HEK293T (cell line): ENCODE results near the gene MAFF.

ENCODE experiments used
- ARNT ChIP-seq: fragments of 450-650 bp; IDR thresholded peaks from 2 replicates; pipeline ENCODE4 v1.6.1; 2017; ENCODE audit warnings: mild to moderate bottlenecking
- BHLHE40 ChIP-seq: fragments of 450-650 bp; IDR thresholded peaks from 2 replicates; pipeline ENCODE4 v1.6.1; 2016; ENCODE audit warnings: mild to moderate bottlenecking, moderate library complexity, borderline replicate concordance
- CTBP1 ChIP-seq: fragments of 450-650 bp; IDR thresholded peaks from 2 replicates; pipeline ENCODE4 v1.6.1; 2016; ENCODE audit warnings: borderline replicate concordance
- ELF4 ChIP-seq: fragments of 450-650 bp; IDR thresholded peaks from 2 replicates; pipeline ENCODE4 v1.6.1; 2017; ENCODE audit warnings: antibody characterized with exemption
- FOXA1 ChIP-seq: fragments of 450-650 bp; IDR thresholded peaks from 2 replicates; pipeline ENCODE4 v1.6.1; 2016; ENCODE audit warnings: mild to moderate bottlenecking
- FOXK2 ChIP-seq: fragments of 450-650 bp; IDR thresholded peaks from 2 replicates; pipeline ENCODE4 v1.6.1; 2016; ENCODE audit warnings: mild to moderate bottlenecking
- HDGF ChIP-seq: fragments of 450-650 bp; IDR thresholded peaks from 2 replicates; pipeline ENCODE4 v1.6.1; 2017; ENCODE audit warnings: antibody characterized with exemption, borderline replicate concordance
- LEF1 ChIP-seq: fragments of 450-650 bp; IDR thresholded peaks from 2 replicates; pipeline ENCODE4 v1.6.1; 2017; ENCODE audit warnings: mild to moderate bottlenecking, borderline replicate concordance
- NFRKB ChIP-seq: fragments of 450-650 bp; IDR thresholded peaks from 2 replicates; pipeline ENCODE4 v1.6.1; 2016; ENCODE audit warnings: mild to moderate bottlenecking, moderate library complexity
- SP1 ChIP-seq: fragments of 450-650 bp; IDR thresholded peaks from 2 replicates; pipeline ENCODE4 v1.6.1; 2017
- SUZ12 ChIP-seq: fragments of 450-650 bp; IDR thresholded peaks from 2 replicates; pipeline ENCODE4 v1.6.1; 2016; ENCODE audit warnings: mild to moderate bottlenecking
- TARDBP ChIP-seq: fragments of 450-650 bp; IDR thresholded peaks from 2 replicates; pipeline ENCODE4 v1.6.1; 2016
- TF ChIP-seq, protein P1 (sequence below): fragments of 450-650 bp; IDR thresholded peaks from 2 replicates; pipeline ENCODE4 v1.6.1; 2016

DNA sequence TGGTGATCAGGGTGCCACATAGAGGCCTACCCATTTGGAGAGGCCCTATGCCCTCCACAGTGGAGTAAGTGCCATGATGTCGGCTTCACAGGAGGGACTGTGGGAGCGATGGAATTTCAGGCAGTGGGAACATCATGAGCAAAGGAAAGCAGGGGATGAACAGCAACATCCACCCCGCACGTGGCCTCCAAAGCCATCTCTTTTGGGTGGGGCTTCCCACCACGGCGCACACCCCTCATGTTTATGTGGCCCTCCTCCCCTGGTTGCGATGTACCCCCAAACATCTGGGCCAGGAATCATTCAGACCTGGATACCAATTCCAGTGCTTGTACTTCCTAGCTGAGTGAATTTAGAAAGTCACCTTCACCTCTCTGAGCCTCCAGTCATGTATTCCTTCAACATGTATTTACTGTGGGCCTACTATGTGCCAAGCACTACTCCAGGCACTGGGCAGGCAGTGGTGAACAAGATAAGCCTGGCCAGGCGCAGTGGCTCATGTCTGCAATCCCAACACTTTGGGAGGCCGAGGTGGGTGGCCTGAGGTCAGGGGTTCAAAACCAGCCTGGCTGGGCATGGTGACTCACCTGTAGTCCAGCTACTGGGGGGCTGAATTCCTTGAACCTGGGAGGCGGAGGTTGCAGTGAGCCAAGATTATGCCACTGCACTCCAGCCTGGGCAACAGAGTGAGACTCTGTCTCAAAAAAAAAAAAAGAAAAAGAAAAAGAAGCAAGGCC is 1.8 kb upstream of the MAFF start:
- TF ChIP-seq NFRKB (no peak), SUZ12 (no peak), SP1 (no peak), LEF1 (no peak), FOXA1 (no peak), FOXK2 (no peak), ELF4 (no peak), CTBP1 (no peak), TARDBP (no peak), HDGF (no peak), BHLHE40 (no peak), ARNT (no peak)
- TF ChIP-seq, protein P1, sequence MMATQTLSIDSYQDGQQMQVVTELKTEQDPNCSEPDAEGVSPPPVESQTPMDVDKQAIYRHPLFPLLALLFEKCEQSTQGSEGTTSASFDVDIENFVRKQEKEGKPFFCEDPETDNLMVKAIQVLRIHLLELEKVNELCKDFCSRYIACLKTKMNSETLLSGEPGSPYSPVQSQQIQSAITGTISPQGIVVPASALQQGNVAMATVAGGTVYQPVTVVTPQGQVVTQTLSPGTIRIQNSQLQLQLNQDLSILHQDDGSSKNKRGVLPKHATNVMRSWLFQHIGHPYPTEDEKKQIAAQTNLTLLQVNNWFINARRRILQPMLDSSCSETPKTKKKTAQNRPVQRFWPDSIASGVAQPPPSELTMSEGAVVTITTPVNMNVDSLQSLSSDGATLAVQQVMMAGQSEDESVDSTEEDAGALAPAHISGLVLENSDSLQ: no peak
